K562 (cell line): ENCODE results near the gene CD55. TPM values are rescaled to one million over a fixed set of nuclear protein-coding genes. Genes with fewer than 3 reads are reported as not detected.

Experiments
- ATAC-seq: fragments of 200-7000 bp; cut with Tn5 transposase; 3 replicates; pipeline ENCODE4 v1.9.1; 2020; ENCODE audit warnings: moderate library complexity
- BruUV-seq: library from RNA; stranded (reverse); fragments of 400-500 nt; replicated peaks from 2 replicates; lab custom pipeline; 2021; lab: Mats Ljungman, UMichigan
- CTCF ChIA-PET: fragments of 300-600 bp; formaldehyde crosslinking; extraction: SDS; loops from one replicate; lab custom pipeline; 2021; ENCODE audit warnings: low intra/inter-chr PET ratio; lab: Yijun Ruan, JAX
- POLR2A ChIA-PET: fragments of 300-600, 350-650 bp; sonication (Branson Sonifier 250); formaldehyde crosslinking; extraction: SDS; loops from one replicate; lab custom pipeline; 2021; ENCODE audit warnings: antibody characterized with exemption, inconsistent platforms; lab: Yijun Ruan, JAX
- DNase-seq, 4 experiments: peaks; one replicate each; pipeline versions ENCODE4 v3.0.0 to v3.0.0-alpha.2; 2011 to 2018; ENCODE audit warnings: low spot score in 3 of 4, mixed read lengths in 3 of 4; ENCODE audit errors: extremely low read depth in 1 of 4
- FAIRE-seq: peaks from 2 replicates; lab custom pipeline; 2011; peaks lifted over from hg19 to GRCh38; lab: Jason Lieb, UNC
- H2AFZ ChIP-seq: 2 replicates; pipeline ENCODE4 v1.6.0; 2011; ENCODE audit warnings: low read depth, low read length, control low read depth, inconsistent platforms
- H3K27ac ChIP-seq: fragments of 200-600 bp; 3 replicates; pipeline ENCODE4 v1.8.0; 2011; ENCODE audit warnings: low read depth, mild to moderate bottlenecking, control low read depth, inconsistent platforms, low read length, moderate library complexity, mixed read lengths; ENCODE audit errors: extremely low read depth
- H3K27me3 ChIP-seq, 2 experiments: fragments of 300-600 bp in 1 of 2; 2 replicates in 1 of 2; 3 replicates in 1 of 2; pipeline versions ENCODE4 v1.6.0 to v1.8.0; 2011; ENCODE audit warnings: inconsistent platforms in 2 of 2, low read length in 2 of 2, mild to moderate bottlenecking in 1 of 2, mixed read lengths in 1 of 2, moderate library complexity in 1 of 2; ENCODE audit not compliant: control insufficient read depth in 2 of 2, insufficient read depth in 2 of 2
- H3K36me3 ChIP-seq: fragments of 300-600 bp; 3 replicates; pipeline ENCODE4 v1.8.0; 2011; ENCODE audit warnings: mild to moderate bottlenecking, low read length, inconsistent platforms; ENCODE audit not compliant: control insufficient read depth, insufficient read depth
- H3K4me1 ChIP-seq, 2 experiments: fragments of 200-600 bp in 1 of 2; replicated peaks in 1 of 2; 2 replicates in 1 of 2; 3 replicates in 1 of 2; pipeline versions ENCODE4 v1.5.1 to v1.8.0; 2011; ENCODE audit warnings: inconsistent platforms in 2 of 2, low read length in 2 of 2, mild to moderate bottlenecking in 1 of 2, mixed read lengths in 1 of 2, moderate library complexity in 1 of 2; ENCODE audit not compliant: control insufficient read depth in 2 of 2, insufficient read depth in 2 of 2
- H3K4me2 ChIP-seq: 2 replicates; pipeline ENCODE4 v1.6.1; 2011; ENCODE audit warnings: low read length, control low read depth, inconsistent platforms, mixed read lengths; ENCODE audit not compliant: insufficient read depth
- H3K4me3 ChIP-seq: fragments of 200-600 bp; sonication (generic), shearing (Covaris generic); 2 replicates; pipeline ENCODE4 v1.5.1; 2016; ENCODE audit warnings: control low read depth, inconsistent platforms
- H3K79me2 ChIP-seq: fragments of 200-600 bp; 3 replicates; pipeline ENCODE4 v1.8.0; 2011; ENCODE audit warnings: low read length, inconsistent platforms; ENCODE audit not compliant: control insufficient read depth, insufficient read depth
- H3K9ac ChIP-seq, 2 experiments: 2 replicates each; pipeline versions ENCODE4 v1.6.0 to v1.6.1; 2011; ENCODE audit warnings: low read depth in 2 of 2, low read length in 2 of 2, control low read depth in 1 of 2, inconsistent platforms in 1 of 2, mild to moderate bottlenecking in 1 of 2, mixed read lengths in 1 of 2; ENCODE audit not compliant: insufficient read depth in 1 of 2
- H3K9me1 ChIP-seq: one replicate; pipeline ENCODE4 v1.6.0; 2011; ENCODE audit warnings: inconsistent platforms, mild to moderate bottlenecking, low read length, moderate library complexity; ENCODE audit not compliant: control insufficient read depth, insufficient read depth
- H3K9me3 ChIP-seq: replicated peaks from 2 replicates; pipeline ENCODE4 v1.5.1; 2011; ENCODE audit warnings: low read depth, low read length, inconsistent platforms; ENCODE audit not compliant: control insufficient read depth, insufficient read depth
- H4K20me1 ChIP-seq: replicated peaks from 2 replicates; pipeline ENCODE4 v1.6.1; 2011; ENCODE audit warnings: low read length, inconsistent platforms, mixed read lengths; ENCODE audit not compliant: control insufficient read depth, insufficient read depth
- ATF3 ChIP-seq, 2 experiments: fragments of 450-650 bp in 1 of 2; sonication (generic) in 1 of 2; formaldehyde crosslinking in 1 of 2; IDR thresholded peaks in 1 of 2; conservative IDR thresholded peaks in 1 of 2; 2 replicates each; pipeline versions ENCODE4 v1.6.1 to v1.8.1; 2016 to 2023; ENCODE audit warnings: mild to moderate bottlenecking in 2 of 2, moderate library complexity in 2 of 2, inconsistent platforms in 1 of 2, missing genetic modification reagents in 1 of 2
- C11orf30 ChIP-seq: fragments of 450-650 bp; IDR thresholded peaks from 2 replicates; pipeline ENCODE4 v1.6.1; 2016; ENCODE audit warnings: low read depth, mild to moderate bottlenecking
- CBFA2T2 ChIP-seq: fragments of 450-650 bp; conservative IDR thresholded peaks from 2 replicates; pipeline ENCODE4 v1.6.1; 2017; ENCODE audit warnings: mild to moderate bottlenecking
- MAFG ChIP-seq: fragments of 450-650 bp; conservative IDR thresholded peaks from 2 replicates; pipeline ENCODE4 v1.6.1; 2016; ENCODE audit warnings: missing genetic modification characterization, missing compliant biosample characterization
- PML ChIP-seq: IDR thresholded peaks from 2 replicates; pipeline ENCODE4 v1.6.1; 2012; ENCODE audit warnings: low read length, inconsistent platforms
- RREB1 ChIP-seq: fragments of 250-450 bp; sonication (Bioruptor Pico); IDR thresholded peaks from 2 replicates; pipeline ENCODE4 v1.4.0; 2020
- TCF3 ChIP-seq: sonication (generic); formaldehyde crosslinking; IDR thresholded peaks from 2 replicates; pipeline ENCODE4 v1.4.0; 2020; ENCODE audit warnings: mild to moderate bottlenecking, missing genetic modification reagents
- THAP12 ChIP-seq: fragments of 250-450 bp; sonication (Bioruptor Pico); IDR thresholded peaks from 2 replicates; pipeline ENCODE4 v1.9.0; 2021; ENCODE audit warnings: mild to moderate bottlenecking, inconsistent platforms
- ZNF140 ChIP-seq: fragments of 250-450 bp; sonication (Bioruptor Pico); IDR thresholded peaks from 2 replicates; pipeline ENCODE4 v1.8.0; 2021; ENCODE audit warnings: moderate library complexity, mild to moderate bottlenecking, inconsistent platforms
- ZNF3 ChIP-seq: fragments of 250-450 bp; sonication (Bioruptor Pico); IDR thresholded peaks from 2 replicates; pipeline ENCODE4 v1.5.0; 2021; ENCODE audit warnings: mild to moderate bottlenecking, moderate library complexity
- ZNF316 ChIP-seq: fragments of 450-650 bp; IDR thresholded peaks from 2 replicates; pipeline ENCODE4 v1.6.1; 2016
- ZNF639 ChIP-seq, 2 experiments: fragments of 200-800 bp in 1 of 2; sonication (Bioruptor generic) in 1 of 2; sonication (generic) in 1 of 2; formaldehyde crosslinking in 1 of 2; IDR thresholded peaks in 1 of 2; conservative IDR thresholded peaks in 1 of 2; 2 replicates each; pipeline versions ENCODE4 v1.5.0 to v1.6.1; 2016 to 2020; ENCODE audit warnings: missing compliant biosample characterization in 1 of 2, missing genetic modification characterization in 1 of 2, missing genetic modification reagents in 1 of 2
- in situ Hi-C: fragments of 300-500 bp; cut with MboI; formaldehyde crosslinking; loops from 4 replicates; pipeline ENCODE4 v1.15.0; 2018; ENCODE audit warnings: inconsistent platforms, mixed read lengths
- intact Hi-C: fragments of 100-400 bp; cut with micrococcal nuclease; formaldehyde crosslinking; loops from 2 replicates; pipeline ENCODE4 v1.14.2; 2022
- polyA plus RNA-seq, 8 experiments: library from polyadenylated mRNA; depleted of rRNA in 4 of 8; stranded (reverse) in 5 of 8; unstranded in 3 of 8; fragments of >200 nt; fragmentation: Nextera tagmentation in 2 of 8; fragmentation: Illumina TruSeq in 1 of 8; extraction: Ambion mirVana in 2 of 8; extraction: Trizol in 1 of 8; gene quantifications; 2 replicates each; pipeline versions ENCODE4 v1.2.1 to v1.2.3, GENCODE V29; 2011 to 2014; ENCODE audit warnings: inconsistent platforms in 1 of 8, missing spikeins in 1 of 8
- total RNA-seq, 7 experiments: library from RNA; depleted of rRNA in 6 of 7; stranded (reverse); fragments of >200 nt in 6 of 7; fragmentation: Illumina TruSeq in 2 of 7; extraction: Trizol in 2 of 7; gene quantifications; 2 replicates each; pipeline versions ENCODE4 v1.2.1 to v1.2.3, GENCODE V29; 2011 to 2021; ENCODE audit warnings: low replicate concordance in 1 of 7

Gene CD55
- total and polyA plus RNA-seq, 9 of the 15 experiments (the other 6 are each of a cell fraction or from before 2014, with no cell fraction given): 17.7 to 150 (median 97.0) TPM

GRCh38 chr1:207313131-207313530 lies 8.3 kb upstream of the CD55 start:
- DNase-seq: no peak
- BruUV-seq: no TSS peak
- in situ Hi-C loops: no loop called here
- Histone ChIP-seq H3K9me3 (no peaks in the 10 kb centered on the region), H3K4me1 (peaks cover 28 to 60% of the 10 kb centered on the region in 2 experiments), H3K79me2 (no peaks in the 10 kb centered on the region), H3K9ac (no peak overlapping the region), H3K36me3 (no peaks in the 10 kb centered on the region), H3K27ac (no peak overlapping the region), H2AFZ (no peak overlapping the region), H3K4me2 (no peak overlapping the region), H4K20me1 (no peaks in the 10 kb centered on the region), H3K9me1 (peaks cover 4% of the 10 kb centered on the region), H3K27me3 (no peaks in the 10 kb centered on the region), H3K4me3 (no peak overlapping the region)
- no peak for ATAC-seq
- no peak for FAIRE-seq
- ChIA-PET CTCF (no interaction called here), POLR2A (interaction anchor here (2.6 kb wide), 1 partner anchor 9 kb away, joined by 22 read pairs; the partner anchor contains the start of gene CD55)
- intact Hi-C loops: no loop called here
- TF ChIP-seq MAFG: 0 out of 2 replicates have a peak, but pooled peaks have one; percentile 13
- TF ChIP-seq RREB1 (CRISPR knock-in tag): no peak
- TF ChIP-seq C11orf30: peak; percentile 49; the same call in 1 of the 2 replicates
- TF ChIP-seq ZNF140 (CRISPR knock-in tag): no peak
- peak; percentile 50 for TF ChIP-seq ZNF316
- no peak for TF ChIP-seq ZNF3 (CRISPR knock-in tag)
- TF ChIP-seq CBFA2T2: no peak
- TF ChIP-seq TCF3 (CRISPR knock-in tag): no peak
- TF ChIP-seq THAP12 (CRISPR knock-in tag): no peak
- no peak for TF ChIP-seq ZNF639 (CRISPR knock-in tag; conservative IDR thresholded peaks at IDR 0.05 in 1 of 2, IDR thresholded peaks at IDR 0.05 in 1 of 2)
- no peak for TF ChIP-seq PML
- peak; percentile 29; the same call in 1 of the 2 replicates for TF ChIP-seq ATF3 (IDR thresholded peaks at IDR 0.05)
- no peak for TF ChIP-seq ATF3 (CRISPR knock-in tag; conservative IDR thresholded peaks at IDR 0.05)
